ENCODE measurements around the gene LRRC56.
"Not testable (repeated sequence)": the region's sequence is repeated elsewhere in the genome, so short reads cannot be mapped to it uniquely, and the experiment has no call there.

Gene LRRC56

DNA sequence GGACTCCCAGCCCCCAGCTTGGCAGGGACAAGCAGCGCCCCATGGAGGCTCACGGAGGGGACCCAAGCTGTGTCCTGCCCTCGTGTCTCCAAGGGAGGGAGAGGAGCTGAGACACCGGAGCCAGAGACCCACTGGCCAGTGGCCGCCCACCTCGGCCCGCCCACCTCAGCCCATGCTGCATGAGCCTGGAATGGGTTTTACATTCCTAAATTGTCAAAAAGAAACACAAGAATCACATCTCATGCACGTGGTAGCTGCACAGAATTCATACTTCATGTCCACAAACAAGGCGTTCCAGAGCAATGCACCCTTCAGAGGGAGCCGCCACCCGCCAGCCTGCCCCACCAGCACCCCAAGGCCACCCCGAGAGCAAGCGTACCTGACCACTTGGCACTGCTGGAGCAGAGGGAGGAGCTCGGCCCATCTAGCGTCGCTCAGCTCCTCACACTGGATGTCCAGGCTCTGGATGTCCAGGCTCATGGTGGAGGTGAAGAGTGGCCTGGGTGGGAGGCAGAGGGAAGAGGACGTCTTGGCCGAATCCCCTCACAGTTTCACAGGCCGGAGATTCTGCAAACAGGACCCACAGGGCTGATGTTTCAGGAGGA, 35.5 kb upstream of the LRRC56 start:
- no peak for DNase-seq (ENCODE audit: low read depth in 4 of 4, low spot score in 1 of 4)

DNA sequence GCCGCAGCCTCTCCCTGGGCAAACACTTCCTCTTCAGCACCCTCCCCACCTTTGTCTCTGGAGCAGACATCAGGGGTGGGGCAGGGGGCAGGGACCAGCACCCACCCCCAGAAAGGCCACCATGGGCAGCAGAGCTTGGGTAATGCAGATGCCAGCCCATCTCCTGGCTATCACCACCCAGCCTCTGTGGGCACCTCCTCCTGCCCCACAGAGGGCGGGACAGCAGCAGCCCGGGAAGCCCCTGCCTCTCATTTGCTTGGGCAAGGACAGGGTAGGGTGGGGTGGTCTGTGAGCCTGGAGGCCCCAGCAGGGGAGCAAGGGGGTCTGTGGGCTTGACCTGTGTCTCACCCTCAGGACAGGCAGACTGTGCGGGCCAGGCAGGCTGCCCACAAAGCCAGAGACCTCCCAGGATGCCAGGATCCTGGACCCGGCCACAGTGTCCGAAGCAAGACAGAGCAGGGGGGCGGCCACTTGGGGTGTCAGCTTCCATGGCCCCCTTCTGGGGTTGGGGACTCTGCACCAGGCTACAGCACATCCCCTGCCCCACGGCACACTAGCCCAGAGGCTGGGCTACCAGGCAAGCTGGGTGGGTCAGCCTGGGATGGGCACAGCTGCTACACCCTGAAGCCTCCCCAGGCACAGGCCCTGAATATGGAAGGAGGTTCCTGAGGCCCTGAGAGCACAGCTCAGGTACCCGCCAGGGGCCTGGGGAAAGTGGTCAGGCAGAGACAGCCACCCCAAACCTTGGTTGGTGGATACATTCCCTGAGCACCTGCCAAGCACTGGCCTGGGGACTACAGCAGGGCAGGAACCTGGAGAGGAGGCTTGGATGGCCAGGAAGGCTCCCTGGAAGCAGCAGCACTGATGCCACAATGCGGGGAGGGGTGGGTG, 34.8 kb upstream of the LRRC56 start:
- DNase-seq (ENCODE audit: low read depth in 4 of 4, low spot score in 1 of 4): no peak

DNA sequence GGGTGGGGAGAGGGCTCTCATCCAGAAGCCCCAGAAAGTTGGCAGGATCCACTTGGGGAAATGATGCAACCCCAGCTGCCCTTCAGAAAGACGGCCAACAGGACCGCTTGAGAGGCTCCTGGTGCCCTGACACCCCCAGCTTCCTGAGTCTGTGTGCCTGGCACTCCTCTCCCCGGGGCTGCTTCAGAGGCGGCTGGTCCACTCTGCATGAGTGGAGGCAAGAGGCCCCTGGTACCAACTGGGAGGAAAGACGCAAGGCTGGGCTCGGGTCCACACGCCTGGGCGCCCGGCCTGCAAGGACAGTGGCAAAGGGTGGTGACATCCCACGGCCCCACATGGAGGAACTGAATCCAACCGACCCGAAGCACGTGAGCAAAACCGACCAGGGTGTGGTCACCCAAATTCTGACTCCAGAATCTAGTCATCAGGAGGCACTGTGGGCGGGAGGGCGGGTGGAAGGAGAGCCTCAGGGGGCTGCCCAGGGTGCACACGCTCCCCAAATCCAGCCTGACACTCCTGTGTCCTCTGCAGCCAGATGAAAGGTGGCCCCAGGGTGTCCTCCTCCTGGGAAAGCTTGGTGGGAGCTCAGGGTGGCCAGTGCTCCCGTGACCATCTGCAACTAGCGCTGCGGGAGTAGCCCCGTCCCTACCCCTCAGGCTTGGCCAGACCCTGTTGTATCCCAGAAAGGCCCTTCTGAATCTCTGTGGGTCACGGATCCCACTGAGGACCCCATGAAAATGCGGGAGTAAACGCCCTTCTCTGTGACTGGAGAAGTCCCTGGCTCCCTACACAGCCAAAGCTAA, 33.9 kb upstream of the LRRC56 start:
- no peak for DNase-seq (ENCODE audit: low read depth in 4 of 4, low spot score in 1 of 4)

DNA sequence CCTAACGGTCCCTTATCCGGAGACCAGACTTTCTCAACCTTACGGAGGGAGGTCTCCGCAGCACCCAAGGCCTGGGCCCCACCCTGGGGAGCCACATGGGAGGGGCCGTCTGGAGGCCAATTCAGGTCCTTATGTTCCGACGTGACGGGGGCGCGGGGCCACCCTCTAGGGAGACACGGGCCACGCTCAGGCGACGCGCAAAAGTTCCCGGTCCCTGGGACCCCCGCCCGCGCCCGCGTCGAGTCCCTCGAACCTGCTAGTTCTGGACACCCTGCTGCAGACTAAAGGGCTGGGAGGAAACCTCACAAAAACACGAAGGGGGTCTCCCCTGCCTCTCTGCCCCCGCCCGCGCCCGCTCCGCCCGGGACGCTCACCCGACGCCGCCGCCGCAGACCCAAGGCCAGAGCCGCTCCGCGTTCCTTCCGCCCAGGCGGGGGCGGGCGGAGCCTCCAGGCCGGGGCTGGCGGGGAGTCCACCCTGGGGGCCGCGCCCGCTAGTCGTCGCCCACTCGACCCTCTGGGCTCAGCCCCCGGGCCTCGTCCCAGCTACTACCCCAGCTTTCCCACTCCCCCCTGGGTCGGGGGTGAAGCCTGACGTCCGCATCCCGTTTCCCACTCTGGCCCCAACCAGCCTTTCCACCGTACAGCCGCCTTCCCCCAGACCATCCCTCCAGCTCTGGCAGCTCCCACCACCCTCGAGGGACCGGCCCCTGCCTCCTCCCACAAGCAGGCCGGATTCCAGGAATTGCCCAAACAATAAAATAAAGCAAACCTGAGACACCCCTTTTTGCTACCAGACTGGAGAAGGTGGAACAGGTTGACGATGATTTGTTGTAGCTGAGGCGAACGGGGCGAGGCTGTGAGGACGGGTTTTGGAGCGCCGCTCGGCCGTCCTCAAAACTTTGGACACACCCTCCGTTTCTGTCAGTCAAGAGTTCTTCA, 33.0 kb upstream of the LRRC56 start:
- no peak for DNase-seq (ENCODE audit: low read depth in 4 of 4, low spot score in 1 of 4)

- DNase-seq (ENCODE audit: low read depth in 4 of 4, low spot score in 1 of 4): no peak
Observed at GRCh38 chr11:504994-505344, 32.4 kb upstream of the LRRC56 start.

DNA sequence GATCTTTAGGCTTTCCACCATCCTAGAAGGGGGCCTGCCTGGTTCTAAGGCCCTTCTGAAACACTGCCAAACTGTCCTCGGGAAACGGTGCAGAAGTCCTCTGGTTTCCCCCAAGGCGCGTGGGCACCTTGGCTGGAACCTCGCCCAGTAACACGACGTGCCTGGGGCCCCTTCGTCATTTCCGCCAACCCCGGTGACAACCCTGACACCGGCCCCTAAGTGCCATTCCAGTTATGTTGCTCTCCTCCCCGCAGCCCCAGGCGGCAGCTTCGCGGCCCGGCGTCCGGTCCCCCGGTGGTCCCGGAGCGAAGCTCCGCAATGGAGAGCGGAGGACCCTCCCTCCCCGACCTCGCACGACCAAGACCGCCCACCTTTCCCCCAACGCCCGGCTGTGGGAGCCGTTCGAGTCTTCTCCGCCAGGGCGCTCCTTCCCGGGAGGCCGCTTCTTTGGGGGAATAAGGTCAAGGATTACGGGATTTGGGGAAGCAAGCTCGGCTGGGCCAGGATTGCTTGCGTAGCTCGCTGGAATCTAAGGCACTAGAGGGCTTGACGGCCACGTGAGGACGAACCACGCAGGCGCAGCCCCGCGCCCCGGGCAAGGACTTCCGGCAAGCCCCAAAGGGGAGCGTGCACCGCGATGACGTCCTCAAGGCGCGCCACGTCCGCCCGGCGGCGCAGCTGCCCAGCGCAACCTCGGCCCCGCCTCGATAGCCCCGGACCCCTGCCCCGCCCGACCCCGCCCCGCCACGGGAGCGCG, 30.9 kb upstream of the LRRC56 start:
- peak; percentile 92 to 97 (median 95) for DNase-seq (ENCODE audit: low read depth in 4 of 4, low spot score in 1 of 4)

DNA sequence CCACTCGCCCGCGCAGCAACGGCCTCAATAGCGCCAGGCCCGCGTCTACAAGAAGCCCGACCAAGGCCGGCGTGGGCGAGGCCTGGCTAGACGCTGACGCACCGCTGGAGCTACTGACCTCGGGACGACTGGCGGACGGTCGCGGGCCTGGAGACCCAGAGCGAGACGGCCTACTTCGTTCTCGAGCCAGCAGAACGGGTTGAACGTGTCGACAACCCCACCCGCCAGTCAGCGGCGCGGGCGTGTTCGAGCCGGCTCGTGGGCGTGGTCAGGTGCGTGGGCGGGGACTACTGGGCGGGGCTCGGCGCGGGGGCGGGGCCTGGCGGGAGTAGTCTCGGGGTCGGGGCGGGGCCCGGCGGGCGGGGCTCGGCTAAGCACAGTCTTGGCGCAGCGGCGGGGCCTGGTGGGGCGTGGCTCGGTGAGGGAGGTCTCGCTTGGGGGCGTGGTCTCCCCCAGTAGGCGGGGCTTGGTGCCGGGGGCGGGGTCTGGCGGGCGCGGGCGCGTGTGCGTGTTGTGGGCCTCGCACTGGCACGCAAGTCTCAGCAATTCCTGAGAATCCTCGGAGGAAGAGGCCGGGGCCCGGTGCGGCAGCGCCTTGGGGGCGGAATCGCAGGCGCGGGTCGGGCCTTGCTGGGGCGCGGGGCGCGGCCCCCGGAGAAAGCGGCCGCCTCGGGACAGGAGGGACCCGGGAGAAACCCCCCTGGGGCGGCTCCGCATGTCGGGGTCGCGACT, 30.2 kb upstream of the LRRC56 start, which contains the start of gene RNH1:
Gene RNH1, minus strand, starts transcription at position 248 of the 732 bp plus-strand sequence. CDS start 5,080 bp downstream, outside the sequence.
- peak; percentile 99 to 100 (median 100) for DNase-seq (ENCODE audit: low read depth in 4 of 4, low spot score in 1 of 4)

GRCh38 chr11:507727-508515, 29.4 kb upstream of the LRRC56 start:
- DNase-seq (ENCODE audit: low read depth in 4 of 4, low spot score in 1 of 4): no peak

- DNase-seq (ENCODE audit: low read depth in 4 of 4, low spot score in 1 of 4): no peak
Observed at GRCh38 chr11:508956-509355, 28.4 kb upstream of the LRRC56 start.

DNA sequence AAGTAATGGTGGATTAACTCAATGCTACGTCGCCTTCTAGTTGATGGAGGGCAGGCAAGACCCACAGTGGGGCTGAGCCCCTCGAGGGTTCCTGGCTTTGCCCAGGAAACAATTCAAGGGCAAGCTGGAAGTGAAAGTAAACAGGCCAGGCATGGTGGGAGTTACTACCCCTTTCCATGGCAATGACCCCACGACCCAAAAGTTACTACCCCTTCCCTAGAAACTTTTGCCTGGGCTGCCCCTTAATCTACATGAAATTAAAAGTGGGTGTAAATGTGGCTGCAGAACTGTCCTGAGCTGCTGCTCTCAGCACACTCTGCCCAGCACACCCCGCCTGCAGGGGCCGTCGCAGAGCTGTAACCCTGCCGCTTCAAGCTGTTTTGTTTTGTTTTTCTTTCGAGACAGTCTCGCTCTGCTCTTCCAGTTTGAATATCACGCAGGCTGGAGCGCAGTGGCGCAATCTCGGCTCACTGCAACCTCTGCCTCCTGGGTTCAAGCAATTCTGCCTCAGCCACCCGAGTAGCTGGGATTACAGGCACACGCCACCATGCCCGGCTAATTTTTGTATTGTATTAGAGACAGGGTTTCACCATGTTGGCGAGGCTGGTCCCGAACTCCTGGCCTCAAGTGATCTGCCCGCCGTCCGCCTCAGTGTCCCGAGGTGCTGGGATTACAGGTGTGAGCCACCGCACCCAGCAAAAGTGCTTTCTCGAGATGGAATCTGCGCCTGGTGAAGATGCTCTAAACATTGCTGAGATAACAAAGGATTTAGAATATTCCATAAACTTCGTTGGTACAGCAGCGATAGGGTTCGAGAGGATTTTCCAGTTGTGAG, 24.3 kb upstream of the LRRC56 start:
- no peak for DNase-seq (ENCODE audit: low read depth in 4 of 4, low spot score in 1 of 4)

DNA sequence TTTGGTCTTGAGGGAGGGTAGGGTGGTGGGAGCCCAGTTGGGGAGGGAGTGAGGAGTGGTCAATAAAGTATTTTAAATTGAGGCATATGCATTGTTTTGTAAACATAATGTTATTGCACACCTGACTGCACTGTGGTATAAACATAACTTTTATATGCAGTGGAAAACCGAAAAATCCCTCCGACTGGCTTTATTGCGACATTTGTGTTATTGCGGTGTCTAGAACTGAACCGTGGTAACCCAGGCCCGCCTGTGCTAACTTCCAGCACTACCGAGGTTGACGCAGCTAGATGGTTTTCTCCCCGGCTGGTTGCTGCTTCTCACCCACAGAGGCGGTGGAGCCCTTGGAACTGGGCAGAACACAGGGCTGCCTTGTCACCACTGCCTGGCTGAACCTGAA, 22.7 kb upstream of the LRRC56 start:
- no peak for DNase-seq (ENCODE audit: low read depth in 4 of 4, low spot score in 1 of 4)

GRCh38 chr11:515131-515530, 22.2 kb upstream of the LRRC56 start:
- no peak for DNase-seq (ENCODE audit: low read depth in 4 of 4, low spot score in 1 of 4)

DNA sequence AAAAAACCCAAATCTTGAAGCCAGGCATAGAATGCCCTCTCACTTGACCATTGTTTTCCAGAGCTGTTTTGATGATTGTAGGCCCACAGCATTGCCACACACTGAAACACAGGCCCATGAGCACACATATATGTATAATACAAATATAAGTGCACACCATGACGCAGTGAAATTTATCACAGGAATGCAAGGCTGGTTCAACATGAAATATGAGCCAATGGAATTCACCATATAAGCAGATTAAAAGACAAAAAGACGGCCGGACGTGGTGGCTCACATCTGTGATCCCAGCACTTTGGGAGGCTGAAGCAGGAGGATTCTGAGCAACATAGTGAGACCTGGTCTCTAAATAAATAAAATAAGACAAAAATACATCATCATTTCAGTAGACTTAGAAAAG, 20.9 kb upstream of the LRRC56 start:
- no peak for DNase-seq (ENCODE audit: low read depth in 4 of 4, low spot score in 1 of 4)

DNA sequence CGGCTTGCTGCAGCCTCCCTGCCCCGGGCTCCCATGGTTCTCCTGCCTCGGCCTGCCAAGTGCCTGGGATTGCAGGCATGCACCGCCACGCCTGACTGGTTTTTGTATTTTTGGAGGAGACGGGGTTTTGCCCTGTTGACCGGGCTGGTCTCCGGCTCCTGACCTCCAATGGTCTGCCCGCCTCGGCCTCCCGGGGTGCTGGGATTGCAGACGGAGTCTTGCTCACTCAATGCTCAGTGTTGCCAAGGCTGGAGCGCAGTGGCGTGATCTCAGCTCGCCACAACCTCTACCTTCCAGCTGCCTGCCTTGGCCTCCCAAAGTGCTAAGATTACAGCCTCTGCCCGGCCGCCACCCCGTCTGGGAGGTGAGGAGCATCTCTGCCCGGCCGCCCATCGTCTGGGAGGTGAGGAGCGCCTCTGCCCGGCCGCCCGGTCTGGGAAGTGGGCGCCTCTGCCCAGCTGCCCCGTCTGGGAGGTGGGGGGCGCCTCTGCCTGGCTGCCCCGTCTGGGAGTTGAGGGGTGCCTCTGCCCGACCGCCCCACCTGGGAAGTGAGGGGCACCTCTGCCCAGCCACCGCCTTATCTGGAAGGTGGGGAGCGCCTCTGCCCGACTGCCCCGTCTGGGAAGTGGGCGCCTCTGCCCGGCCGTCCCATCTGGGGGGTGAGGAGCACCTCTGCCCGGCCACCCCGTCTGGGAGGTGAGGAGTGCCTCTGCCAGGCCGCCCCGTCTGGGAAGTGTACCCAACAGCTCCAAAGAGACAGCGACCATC, 20.2 kb upstream of the LRRC56 start:
- not testable (repeated sequence) for DNase-seq (ENCODE audit: low read depth in 4 of 4, low spot score in 1 of 4)

GRCh38 chr11:518463-519202, 18.7 kb upstream of the LRRC56 start:
- peak; percentile 79 to 92 (median 80) for DNase-seq (ENCODE audit: low read depth in 4 of 4, low spot score in 1 of 4)
